GM19467 (cell line): ENCODE measurements around the gene MBTPS1.

Experiments
- ATAC-seq: cut with Tn5 transposase; IDR thresholded peaks from one replicate; pipeline ENCODE4 v1.9.1; 2021; ENCODE audit warnings: mild to moderate bottlenecking, moderate library complexity; ENCODE audit not compliant: unreplicated experiment

The MBTPS1 gene

DNA sequence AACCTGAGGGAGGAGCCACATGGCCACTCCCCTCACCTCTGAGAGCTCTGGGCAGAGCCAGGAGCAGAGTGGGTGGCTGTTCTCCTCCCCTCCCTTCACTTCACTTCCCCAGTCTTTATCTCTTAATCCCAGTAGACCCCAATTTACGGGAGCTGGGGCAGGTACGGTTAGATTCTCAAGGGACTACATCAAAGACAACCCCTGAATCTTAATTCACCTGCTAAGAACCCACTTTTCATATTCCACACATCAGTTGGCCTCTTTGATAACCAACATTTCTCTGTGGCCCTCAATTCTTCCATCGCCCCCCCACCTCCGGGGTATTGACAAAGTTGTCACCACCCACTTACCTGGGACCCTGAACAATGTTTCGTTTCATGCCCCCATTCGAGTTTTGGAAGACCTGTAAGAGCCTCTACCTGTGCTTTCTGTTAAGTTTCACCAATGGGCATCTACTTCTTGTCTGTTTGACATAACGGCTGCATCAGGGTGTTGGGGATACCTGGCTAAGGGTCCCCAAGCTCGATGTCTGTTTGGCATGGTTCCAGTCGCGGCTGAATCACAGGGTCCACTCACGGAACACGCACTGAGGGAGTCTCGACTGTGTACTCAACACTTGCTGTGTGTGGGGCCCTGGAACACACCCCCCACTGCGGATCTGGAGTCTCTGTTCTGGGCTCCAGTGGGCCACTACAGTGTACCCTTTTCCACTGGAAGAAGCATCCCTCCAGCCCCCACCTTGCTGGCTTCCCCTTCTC, 102.0 kb downstream of the MBTPS1 start:
- ATAC-seq = no peak

DNA sequence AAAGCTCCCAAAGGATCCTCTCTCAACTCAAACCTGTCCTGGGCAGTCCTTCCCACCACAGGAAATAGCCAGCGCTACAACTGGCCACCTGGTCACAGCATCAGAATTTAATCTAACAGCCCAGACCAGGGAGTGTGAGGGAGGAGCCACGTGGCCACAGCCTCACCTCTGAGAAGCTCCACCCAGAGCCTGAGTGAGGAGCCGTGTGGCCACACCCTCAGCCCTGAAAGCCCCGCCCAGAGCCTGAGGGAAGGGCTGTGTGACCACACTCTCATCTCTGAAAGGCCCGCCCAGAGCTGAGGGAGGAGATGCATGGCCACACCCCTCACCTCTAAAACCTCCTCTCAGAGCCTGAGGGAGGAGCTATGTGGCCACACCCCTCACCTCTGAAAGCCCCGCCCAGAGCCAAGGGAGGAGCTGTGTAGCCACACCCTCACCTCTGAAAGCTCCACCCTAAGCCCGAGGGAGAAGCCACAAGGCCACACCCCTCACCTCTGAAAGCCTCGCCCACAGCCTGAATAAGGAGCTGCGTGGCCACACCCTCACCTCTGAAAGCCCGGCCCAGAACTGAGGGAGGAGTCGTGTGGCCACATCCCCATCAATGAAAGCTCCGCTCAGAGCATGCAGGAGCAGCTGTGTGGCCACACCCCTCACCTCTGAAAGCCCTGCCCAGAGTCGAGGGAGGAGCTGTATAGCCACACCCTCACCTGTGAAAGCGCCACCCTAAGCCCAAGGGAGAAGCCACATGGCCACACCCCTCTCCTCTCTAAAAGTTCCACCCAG, 102.8 kb downstream of the MBTPS1 start:
- ATAC-seq = peak; percentile 77

DNA sequence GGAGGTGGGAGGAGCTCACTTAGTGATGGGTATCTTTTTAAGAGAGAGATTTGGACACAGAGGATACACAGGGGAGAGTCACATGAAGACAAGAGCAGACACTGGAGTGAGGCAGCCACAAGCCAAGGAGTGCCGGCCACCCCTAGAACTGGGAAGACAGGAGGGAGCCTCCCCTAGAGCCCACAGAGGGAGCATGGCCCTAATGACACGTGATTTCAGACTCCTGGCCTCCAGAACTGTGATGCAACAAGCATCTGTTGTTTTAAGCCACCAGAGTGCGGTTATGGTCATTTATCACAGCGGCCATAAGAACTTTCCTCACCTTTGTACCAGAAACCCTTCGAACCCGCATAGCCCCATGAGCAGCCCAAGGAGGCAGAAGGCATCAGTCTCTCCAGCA, 107.5 kb downstream of the MBTPS1 start:
- no peak for ATAC-seq

DNA sequence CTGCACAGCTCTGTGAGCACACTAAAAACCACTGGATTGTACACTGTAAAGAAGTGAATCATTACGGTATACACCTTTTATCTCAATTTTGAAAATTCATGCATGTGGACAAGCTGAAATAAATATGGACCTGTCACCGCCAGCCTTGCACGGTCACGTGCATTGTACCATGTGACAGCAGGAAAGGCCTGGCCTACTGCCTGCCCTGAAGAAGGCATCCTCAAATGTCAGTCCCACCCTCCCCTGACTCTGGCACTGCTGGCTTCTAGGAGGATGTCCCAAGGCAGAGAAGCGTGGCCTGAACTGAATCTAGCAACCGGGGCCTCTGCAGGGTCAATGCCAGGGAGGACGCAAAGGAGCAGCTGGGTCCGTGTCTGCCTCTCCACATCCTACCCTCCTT, 108.8 kb downstream of the MBTPS1 start:
- ATAC-seq = no peak

DNA sequence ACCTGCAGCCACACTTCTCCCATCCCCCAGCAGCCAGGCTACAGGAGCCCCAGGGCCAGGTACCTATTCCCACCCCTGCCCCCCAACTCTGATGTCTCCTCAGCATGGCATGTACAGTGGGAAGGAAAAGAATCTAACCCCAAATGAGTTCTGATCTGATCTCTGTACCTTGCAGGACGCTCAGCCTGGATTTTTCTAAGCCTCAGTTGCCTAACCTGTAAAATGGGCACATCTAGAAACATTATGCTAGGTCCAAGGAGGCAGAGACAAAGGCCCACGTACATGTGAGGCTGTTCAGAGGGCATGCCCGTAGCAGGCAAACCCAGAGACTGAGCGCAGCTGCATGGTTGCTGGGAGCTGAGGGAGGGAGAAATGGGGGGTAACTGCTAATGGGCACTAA, 109.2 kb downstream of the MBTPS1 start:
- ATAC-seq = no peak

DNA sequence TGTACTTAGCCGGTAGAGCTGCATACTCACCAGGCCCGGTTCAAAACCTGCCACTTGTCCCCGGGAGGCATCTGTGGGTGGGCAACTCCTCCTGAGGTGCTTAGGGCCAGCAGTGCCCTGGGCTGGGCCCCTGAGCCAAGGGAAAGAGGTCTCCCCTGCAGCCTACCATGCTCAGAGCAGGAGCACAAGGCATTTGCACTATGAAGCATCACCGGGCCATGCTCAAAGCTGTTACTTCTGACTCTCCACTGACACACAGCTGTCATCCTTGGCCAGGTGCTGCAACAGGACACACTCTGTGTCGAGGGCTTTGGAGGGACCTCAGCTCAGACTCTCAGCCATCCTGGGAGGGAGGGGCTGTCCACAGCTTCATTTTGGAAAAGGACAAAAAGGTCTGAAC, 111.4 kb downstream of the MBTPS1 start:
- ATAC-seq = no peak

DNA sequence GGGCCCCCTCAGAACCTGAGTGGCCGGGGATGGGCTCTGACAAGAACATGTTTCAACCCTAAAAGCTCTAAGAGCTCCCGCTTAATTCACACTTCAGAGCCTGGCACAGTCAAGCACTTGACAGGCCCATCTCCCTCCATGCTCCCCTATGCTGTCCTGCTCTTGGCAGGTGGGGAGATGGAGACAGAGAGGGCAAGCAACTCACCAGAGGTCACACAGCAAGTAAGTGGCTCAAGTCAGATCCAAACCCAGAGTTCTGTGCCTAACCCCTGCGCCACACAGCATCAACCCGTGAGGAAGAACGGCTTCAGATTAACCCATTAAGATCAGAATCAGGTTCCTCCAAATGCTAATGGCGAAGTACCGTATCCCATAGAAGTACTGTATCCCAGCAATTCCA, 112.3 kb downstream of the MBTPS1 start:
- ATAC-seq = no peak
